Body of pancreas (tissue), 4 donors: ENCODE measurements around the gene MAGEA2.
"Not testable (repeated sequence)": the region's sequence is repeated elsewhere in the genome, so short reads cannot be mapped to it uniquely, and the experiment has no call there.

Source experiments
- POLR2A ChIP-seq, 3 donors: fragments of 450-650 bp; IDR thresholded peaks; one replicate each; pipeline ENCODE4 v1.6.1; 2016; ENCODE audit warnings: antibody characterized with exemption in 3 of 3, mild to moderate bottlenecking in 2 of 3
- TF ChIP-seq, protein P1 (sequence below), 7 experiments: fragments of 450-650 bp in 4 of 7; fragments of 200-600 bp in 3 of 7; sonication (generic) in 3 of 7; IDR thresholded peaks; one replicate each; pipeline ENCODE4 v1.5.1; 2016 to 2019; ENCODE audit warnings: antibody characterized with exemption in 7 of 7

DNA sequence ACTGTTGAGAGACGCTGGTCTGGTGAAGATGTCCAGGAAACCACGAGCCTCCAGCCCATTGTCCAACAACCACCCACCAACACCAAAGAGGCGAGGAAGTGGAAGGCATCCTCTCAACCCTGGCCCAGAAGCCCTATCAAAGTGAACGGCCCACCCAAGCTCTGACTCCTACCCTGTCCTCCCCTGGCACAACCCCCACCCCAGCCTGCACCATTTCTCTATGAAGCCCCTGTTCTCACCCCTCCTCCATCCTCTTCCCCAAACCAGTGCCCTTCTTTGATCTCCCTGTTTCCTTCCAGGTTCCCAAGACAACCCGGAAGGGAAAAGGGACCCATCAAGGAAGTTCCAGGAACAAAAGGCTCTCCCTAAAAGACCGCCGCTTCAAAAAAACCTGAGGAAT, 5.9 kb upstream of the MAGEA2 start:
- not testable (repeated sequence) for TF ChIP-seq POLR2A (IDR thresholded peaks at IDR 0.05)
- TF ChIP-seq, protein P1, sequence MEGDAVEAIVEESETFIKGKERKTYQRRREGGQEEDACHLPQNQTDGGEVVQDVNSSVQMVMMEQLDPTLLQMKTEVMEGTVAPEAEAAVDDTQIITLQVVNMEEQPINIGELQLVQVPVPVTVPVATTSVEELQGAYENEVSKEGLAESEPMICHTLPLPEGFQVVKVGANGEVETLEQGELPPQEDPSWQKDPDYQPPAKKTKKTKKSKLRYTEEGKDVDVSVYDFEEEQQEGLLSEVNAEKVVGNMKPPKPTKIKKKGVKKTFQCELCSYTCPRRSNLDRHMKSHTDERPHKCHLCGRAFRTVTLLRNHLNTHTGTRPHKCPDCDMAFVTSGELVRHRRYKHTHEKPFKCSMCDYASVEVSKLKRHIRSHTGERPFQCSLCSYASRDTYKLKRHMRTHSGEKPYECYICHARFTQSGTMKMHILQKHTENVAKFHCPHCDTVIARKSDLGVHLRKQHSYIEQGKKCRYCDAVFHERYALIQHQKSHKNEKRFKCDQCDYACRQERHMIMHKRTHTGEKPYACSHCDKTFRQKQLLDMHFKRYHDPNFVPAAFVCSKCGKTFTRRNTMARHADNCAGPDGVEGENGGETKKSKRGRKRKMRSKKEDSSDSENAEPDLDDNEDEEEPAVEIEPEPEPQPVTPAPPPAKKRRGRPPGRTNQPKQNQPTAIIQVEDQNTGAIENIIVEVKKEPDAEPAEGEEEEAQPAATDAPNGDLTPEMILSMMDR (IDR thresholded peaks at IDR 0.05), result not testable (repeated sequence)
